Activated CD8-positive, alpha-beta memory T cell treated with anti-CD3 and anti-CD28 coated beads for 1 hour (primary cell): ENCODE data around the gene RHOBTB1.
"Not testable (repeated sequence)": the region's sequence is repeated elsewhere in the genome, so short reads cannot be mapped to it uniquely, and the experiment has no call there.

ENCODE experiments used
- DNase-seq, 2 donors: peaks; one replicate each; pipeline ENCODE4 v3.0.0-alpha.2; 2020; ENCODE audit warnings: low read depth in 1 of 2; ENCODE audit errors: extremely low read depth in 1 of 2

Gene RHOBTB1, protein sequence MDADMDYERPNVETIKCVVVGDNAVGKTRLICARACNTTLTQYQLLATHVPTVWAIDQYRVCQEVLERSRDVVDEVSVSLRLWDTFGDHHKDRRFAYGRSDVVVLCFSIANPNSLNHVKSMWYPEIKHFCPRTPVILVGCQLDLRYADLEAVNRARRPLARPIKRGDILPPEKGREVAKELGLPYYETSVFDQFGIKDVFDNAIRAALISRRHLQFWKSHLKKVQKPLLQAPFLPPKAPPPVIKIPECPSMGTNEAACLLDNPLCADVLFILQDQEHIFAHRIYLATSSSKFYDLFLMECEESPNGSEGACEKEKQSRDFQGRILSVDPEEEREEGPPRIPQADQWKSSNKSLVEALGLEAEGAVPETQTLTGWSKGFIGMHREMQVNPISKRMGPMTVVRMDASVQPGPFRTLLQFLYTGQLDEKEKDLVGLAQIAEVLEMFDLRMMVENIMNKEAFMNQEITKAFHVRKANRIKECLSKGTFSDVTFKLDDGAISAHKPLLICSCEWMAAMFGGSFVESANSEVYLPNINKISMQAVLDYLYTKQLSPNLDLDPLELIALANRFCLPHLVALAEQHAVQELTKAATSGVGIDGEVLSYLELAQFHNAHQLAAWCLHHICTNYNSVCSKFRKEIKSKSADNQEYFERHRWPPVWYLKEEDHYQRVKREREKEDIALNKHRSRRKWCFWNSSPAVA

DNA sequence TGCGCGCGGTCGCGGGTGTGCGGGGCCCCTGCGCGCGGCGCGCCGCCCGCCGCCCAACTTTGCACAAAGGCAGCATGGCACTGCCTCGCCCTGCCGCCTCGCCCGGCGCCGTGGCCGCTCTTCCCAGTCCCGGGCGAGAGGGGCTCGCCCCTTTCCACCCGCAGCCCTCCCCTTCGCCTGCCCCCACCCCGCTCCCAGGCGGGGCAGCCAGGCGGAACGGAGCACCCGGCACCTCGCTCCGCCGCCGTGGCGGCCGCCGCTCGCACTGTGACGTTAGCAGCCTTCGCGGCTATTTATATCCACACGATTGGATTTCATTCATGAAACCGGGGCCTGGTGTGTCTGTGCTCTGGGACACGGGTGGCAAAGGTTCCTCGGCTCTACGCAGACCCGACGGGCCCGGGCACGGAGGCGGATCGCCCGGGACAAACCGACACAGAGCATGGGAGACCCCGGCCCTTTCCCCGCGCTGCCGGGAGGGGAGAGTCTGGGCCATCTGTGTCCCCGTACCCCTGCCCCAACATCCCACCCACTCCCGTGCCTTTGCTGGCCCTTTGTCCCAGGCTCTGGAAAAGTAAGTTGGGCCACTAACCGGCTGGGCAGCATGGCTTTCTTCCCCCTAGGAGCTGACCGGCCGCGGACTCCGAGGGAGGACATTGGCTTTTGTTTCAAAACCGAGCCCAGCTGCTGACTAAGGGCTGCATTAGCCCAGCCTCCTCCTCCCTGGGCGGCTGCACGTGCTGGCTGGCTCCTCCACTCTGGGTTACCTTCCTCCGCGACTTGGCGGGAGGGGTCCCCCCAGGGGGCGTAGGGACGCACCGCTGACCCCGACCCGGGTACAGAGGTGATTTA lies at the start of gene RHOBTB1:
TSS of gene RHOBTB1 (minus strand) at position 128 of the 852 bp plus-strand sequence. CDS start 32,643 bp downstream, outside the sequence.
- DNase-seq = no peak

DNA sequence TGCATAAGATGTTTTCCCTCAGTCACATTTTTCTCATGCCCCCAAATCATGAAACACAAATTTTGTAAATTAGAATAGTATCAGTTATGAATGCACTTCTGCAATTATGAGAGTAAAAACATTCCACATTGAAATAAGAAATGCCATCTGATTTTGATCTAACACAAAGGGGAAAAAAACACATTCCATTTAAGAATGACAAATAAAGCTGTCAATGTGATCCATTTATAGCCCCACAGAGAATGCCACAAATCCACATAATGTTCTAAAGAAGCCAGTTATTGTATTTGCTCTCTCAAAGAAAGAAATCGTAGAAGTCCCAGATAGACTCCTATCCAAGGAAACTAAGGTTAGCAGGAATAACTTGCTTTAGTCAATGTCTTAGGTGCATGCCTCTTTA lies 48.7 kb upstream of the RHOBTB1 start:
- DNase-seq = no peak

DNA sequence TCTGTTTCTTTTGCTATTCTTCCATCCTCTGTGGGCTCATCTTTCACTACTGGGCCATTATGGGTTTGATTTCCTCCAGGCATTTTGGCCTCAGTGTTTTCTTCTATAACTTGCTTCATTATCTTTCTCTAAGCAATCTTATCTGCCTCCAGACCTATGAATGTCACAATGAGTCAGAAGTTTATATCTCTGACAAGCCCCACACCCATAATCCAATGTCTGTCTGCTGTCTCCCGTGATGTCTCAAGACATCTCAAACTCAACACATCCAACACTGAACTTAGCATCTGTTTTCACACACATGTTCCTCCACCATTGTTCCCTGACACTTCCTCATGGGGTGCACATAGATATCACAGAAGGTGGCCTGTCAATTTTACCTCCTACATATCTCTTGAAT lies 46.7 kb upstream of the RHOBTB1 start:
- no peak for DNase-seq

DNA sequence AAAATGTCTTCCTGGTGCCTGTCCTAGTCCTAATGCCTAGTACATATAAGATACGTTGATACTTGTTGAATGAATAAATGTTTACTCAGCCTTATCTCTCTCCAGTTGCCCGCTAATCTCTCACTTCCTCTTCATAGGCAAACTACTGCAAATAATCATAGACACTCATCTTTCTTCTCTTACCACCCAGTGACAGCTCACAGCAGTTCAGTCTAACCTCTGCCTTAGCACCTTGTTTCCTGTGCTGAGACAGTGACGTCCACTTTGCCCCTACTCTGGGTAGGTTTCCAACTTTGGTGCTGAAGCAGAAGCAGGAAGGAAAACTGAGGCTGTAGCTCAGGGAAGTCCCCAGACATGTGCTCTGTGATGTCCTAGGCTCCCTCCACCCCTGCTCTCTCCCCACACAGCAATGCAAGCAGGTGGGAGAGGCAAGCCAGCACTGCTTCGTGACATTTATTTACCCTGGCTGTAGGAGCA lies 45.5 kb upstream of the RHOBTB1 start:
- DNase-seq = no peak

DNA sequence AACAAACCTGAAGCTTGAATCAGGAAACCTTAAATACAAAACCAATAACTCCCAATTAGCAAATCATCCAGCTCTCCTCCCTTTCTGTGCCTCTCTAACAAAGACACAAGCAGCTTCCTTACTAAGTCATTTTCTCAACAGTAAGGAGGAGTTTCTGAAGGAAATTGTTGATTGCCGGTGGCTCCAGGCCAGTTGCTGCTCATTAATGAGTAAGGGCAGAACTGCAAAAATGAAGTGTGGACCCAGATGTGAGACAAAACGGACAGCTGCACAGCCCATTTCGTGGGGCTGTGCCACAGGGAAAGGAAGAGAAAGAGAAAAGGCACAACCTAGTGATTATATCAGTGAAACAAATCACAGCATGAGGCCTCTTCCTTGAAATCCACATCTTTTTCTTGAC lies 42.8 kb upstream of the RHOBTB1 start:
- DNase-seq = no peak

DNA sequence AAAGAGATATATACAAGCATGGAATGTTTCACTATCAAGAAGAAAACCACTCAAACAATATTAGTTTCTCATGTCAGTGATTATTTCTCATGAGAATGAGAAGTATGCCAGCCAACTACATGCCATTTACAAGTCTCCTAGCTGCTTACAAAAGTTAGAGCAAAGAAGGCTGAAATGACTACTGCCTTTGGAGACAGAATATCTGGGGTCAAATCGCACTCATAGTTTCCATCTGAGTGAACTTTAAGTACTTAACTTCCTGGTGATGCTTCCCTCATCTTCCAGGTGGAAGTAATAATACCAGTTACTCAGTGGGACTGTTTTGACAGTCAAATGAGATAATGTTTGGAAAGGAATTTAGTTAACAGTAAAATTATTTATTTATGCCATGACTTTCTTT lies 42.0 kb upstream of the RHOBTB1 start:
- DNase-seq = no peak

DNA sequence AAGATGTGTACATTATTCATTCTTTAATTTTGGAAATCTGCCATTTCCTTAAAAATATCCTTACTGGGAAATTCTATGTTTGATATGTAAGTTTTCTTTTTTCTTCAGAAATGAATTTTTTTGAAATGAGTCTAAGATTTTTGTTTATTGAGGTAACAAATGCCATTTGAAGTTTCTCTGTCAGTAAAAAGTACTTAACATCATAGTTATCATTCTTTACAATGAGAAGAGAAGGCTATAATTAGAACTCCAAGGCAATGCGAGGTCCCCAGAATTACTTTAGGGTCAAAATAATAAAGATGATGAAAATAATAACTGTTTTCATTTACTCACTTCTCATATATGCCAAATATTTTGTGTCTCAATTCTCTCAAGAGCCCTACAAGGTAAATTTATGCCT lies 37.0 kb upstream of the RHOBTB1 start:
- no peak for DNase-seq

DNA sequence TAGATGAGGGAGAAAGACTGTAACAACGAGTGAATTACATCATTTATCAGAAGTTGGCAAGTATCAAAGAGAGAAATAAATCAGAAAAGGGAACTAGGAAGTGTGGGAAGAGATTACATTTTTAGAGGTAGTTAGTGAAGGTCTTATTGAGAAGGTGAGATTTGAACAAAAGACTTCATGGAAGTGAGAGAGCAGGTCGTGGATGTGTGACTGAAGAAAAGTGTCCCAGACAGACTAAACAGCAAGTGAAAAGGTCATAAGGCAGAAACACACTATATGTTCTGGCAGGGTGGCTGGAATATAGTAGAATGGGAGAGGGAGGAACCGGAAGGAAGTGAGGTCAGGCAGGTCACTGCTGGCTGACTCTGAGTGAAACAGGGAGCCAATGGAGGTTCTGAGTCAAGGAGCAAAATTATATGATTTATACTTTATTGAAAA lies 35.7 kb upstream of the RHOBTB1 start:
- DNase-seq = no peak

DNA sequence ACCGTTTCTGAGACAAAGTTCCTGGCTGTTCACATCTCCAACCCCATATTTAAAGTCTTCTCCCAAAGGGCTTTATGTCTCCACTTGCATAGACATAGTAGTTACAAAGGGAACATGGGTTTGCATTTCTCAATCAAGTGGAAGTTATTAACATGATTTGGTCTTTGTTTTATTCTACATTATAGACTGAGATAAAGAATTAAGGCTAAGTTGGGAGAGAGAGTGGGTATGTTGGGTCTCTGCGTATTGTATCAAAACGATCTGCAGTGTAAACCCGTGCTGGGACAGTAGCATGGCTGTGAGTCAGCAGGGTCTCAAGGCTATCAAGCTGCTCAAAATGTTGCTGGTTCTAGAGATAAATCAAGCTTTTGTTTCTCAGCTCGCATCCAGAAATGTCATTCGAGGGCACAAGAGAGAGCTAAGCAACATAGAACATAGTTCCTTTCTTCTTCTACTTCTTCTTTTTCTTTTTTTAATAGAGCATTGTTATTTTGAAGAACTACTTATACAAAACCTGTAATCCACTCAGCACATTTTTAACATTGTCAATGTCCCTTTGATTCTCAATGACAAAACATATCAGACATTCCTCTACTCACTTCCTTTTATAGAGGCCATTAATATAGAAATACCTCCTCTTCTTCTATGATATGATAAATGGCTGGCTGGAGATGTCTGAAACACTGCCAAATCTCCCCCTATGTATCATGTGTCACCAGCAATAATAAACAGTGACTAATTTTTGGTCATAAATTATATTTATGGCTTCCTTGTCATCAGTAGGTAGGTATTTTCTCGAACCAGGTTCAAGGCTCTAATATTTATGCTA lies 34.5 kb upstream of the RHOBTB1 start:
- DNase-seq = no peak

DNA sequence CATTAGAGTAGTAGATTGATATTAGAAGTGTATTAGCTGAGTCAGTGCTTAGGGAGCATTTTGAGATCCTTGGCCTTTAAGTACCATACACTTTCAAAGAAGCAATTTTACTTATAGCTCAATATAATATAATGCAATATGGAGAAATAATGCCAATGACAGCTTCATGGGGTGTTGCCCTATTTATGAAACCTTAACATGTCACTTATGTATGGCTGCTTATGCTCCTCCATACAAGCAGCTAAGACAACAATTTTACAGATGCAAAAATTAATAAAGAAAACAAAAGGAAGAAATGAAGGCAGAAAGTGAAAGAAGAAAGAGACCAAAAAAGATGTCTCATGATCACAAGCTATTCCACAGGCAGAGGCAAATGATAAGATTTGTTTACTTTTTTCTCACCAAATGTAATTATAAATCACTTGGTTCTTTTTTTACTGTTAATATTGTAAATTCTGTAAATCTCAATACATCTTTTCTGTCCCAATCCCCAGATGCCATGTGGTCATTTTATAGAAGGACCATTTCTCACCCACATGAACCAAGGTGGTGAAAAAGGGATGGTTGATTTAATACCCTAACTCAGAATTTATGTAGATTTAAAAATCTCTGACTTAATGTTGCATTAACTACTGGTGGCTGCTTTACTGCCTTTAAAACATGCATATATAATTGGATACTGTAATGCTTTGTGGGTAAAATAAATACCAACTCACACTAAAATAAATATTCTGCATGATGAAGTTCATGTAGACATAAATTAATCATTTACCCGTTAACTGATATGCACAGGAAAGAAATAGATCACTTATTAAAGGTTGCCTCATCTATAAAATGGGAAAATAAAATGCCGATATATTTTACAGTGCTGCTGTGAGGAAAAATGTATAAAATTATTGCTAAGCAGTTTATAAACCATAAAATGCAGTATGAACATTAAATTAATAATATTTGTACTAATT lies 33.5 kb upstream of the RHOBTB1 start:
- no peak for DNase-seq

DNA sequence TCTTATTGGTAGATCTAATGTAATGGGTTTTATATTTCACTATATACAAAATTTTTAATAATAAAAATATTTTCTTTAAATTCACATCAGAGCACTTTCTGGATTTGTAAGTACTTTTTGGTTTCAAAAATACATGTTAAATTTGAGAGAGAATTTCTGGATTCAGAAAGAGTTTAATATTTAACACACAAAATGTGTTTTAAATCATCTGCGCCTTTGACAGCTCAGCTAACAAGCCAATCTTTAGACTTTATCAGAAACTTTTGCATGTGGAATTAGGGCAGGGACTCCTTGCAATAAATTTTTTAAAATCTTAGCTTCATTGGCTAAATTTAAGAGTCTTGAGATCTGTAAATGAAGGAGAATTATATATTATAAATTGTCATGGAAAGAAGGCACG lies 32.7 kb upstream of the RHOBTB1 start:
- no peak for DNase-seq

DNA sequence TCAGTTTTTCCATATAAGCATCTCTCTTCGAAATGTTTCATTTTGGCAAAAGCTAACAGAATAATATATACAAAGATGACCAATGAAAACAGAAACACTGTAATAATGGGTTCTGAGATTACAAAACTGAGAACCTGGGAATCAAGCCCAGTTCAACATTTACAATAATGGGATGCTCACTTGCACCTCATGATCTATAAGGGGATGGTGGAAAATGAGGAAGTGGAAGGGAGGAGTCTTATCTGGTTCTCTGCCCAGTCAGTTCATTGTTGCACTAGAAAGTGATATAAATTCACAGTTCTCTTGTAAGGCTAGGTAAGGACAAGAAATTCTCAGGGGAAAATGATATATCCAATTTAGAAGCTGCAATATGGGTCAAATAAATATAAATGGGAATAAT lies 31.7 kb upstream of the RHOBTB1 start:
- no peak for DNase-seq

DNA sequence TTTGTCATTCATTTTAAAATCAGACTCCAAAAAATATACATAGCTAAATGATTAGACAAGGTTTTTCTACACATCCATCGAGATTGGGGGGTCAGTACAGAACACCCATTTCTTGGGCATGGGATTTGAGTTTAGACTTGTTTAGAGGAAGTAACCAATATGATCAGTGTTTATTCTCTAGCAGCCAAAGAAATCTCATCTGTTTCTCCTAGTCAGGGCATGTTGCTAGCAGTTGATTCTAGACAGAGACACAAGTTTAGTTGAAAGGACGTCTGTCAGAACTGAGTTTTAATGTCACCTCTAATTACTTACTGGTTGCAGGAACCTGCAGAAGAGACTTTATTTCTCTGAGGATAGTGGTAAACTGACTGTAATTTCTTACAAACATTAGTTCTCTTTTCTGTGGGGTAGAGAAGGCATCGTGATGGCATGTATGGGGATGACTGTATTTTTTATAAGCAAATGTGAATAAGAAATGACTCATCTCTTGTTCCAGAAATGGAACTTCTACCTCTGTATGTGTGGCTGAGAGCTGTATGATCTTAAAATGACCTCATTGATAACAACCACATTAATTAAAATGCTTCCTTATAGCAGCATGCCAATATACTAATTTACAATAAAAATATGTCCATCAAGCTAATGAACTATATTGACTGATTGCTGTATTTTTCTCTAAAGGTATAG lies 30.6 kb upstream of the RHOBTB1 start:
- no peak for DNase-seq

DNA sequence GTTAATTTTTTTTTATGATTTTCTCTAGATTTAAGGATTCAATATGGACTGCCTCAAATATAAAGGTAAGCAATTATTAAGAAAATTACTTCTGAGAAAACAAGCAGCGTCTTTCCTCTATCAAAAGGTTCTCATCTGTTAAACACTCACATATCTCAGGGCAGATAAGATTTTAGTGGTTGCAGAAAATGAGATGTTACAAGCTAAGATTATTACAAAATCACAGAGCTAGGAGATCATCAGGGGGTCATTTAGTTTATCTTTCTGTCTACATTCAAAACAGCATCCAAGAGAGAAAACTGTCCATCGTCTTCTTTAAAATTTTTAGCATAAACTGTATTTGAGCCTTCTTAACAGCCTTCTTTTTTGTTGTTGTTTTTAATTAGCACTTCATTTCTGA lies 29.1 kb upstream of the RHOBTB1 start:
- DNase-seq = no peak

DNA sequence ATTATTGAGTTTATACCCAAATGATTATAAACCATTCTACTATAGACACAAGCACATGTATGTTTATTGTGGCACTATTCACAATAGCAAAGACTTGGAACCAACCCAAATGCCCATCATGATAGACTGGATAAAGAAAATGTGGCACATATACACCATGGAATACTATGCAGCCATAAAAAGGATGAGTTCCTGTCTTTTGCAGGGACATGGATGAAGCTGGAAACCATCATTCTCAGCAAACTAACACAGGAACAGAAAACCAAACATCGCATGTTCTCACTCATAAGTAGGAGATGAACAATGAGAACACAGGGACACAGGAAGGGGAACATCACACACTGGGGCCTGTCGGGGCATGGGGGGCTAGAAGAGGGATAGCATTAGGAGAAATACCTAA lies 28.2 kb upstream of the RHOBTB1 start:
- not testable (repeated sequence) for DNase-seq

DNA sequence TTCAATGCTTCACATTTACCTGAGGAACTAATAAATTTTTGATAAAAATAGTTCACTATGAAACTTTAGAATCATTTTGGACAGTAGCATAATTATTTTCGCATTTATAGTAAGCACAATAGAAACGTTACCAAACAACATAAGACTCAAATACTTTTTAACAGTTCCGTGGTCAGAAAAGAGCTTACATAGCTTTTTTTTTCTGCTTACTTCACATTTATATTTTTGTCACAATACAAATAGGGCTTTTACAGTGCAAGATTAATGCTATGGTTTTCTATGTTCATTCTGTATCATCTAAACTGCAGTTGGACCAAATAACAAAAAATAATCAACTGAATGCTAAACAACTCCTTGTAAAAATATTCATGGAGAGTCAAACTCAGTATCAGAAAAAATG lies 26.5 kb upstream of the RHOBTB1 start:
- no peak for DNase-seq

DNA sequence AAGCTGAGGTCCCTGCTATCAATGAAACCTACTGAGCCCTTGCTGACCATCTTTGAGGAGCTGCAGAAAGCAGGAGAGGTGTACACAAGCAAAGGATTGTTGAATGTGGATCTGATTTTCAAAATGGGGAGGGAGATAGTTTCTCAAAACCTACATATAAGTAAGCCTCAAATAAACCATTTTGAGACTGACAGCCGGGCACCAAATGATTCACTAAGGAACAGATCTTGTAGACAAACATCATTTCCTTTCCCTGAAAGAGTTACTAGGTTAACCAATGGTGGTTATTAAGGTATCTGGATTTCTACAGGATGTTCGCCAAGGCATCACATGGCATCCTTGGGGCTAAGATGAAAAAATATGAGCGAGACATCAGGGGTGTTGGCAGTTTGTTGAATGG lies 24.5 kb upstream of the RHOBTB1 start:
- DNase-seq = no peak

DNA sequence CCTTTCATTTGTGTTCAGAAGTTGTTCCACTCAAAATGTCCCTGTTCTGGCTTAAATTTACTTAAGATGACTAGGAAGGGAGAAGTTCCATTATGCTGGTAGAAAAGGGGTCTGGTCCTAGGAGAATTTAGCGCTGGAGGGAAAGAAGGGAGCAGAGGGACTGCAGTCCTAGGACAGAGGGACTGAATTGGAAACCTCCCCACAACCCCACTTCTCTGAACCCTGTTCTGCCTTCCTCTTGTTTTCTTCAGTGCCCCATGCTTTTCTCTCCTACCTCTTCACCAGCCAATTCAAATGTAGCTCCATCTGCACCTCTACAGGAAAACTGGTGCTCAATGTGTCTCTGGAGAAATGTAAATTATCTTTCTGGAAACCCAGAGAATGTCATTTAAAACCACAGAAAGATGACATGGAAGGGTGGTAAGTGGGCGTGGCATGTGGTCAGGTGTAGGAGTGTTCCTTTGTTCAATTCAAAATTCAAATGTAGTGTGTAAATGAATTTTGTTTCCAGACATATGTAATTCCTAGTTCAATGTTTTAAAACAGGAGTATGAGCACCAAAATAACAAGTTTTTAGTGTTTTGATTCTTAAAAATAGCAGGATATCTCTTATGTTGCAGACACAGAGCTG lies 24.0 kb upstream of the RHOBTB1 start:
- DNase-seq = no peak
